Omental fat pad (tissue), 4 donors: ENCODE measurements around the gene PLA2G4D. TPM values are rescaled to one million over a fixed set of nuclear protein-coding genes. Genes with fewer than 3 reads are reported as not detected.

ENCODE experiments used
- ATAC-seq: fragments of 150-250 bp; one replicate; pipeline ENCODE4 v1.9.1; 2016; ENCODE audit warnings: mild to moderate bottlenecking, moderate library complexity; ENCODE audit not compliant: low FRiP score
- DNase-seq: peaks from one replicate; pipeline ENCODE4 v3.0.0-alpha.2; 2019; ENCODE audit warnings: low spot score
- CTCF ChIP-seq, 3 donors: fragments of 450-650 bp; IDR thresholded peaks; one replicate each; pipeline ENCODE4 v1.5.1; 2016 to 2017; ENCODE audit warnings: antibody characterized with exemption in 3 of 3, mild to moderate bottlenecking in 3 of 3, moderate library complexity in 2 of 3
- total RNA-seq, 4 donors: library from RNA; depleted of rRNA; stranded (reverse); fragments of >200 nt; gene quantifications; one replicate each; pipeline ENCODE4 v1.1.0, GENCODE V29; 2016

Gene PLA2G4D
- total RNA-seq, 4 donors from 2014 or later = 0.09 TPM; not detected in 3

GRCh38 chr15:42090781-42091180 lies 3.6 kb downstream of the PLA2G4D start:
- ATAC-seq (no peak), DNase-seq (no peak)
- no peak for TF ChIP-seq CTCF (IDR thresholded peaks at IDR 0.05)

- DNase-seq = no peak
- no peak for ATAC-seq
- no peak for TF ChIP-seq CTCF (IDR thresholded peaks at IDR 0.05)
Observed at GRCh38 chr15:42090370-42090769, 4.0 kb downstream of the PLA2G4D start.

GRCh38 chr15:42089942-42090341 lies 4.4 kb downstream of the PLA2G4D start:
- no peak for ATAC-seq
- TF ChIP-seq CTCF (IDR thresholded peaks at IDR 0.05) = no peak
- no peak for DNase-seq

GRCh38 chr15:42088801-42089640 lies 5.3 kb downstream of the PLA2G4D start:
- ATAC-seq = no peak
- DNase-seq = no peak
- no peak for TF ChIP-seq CTCF (IDR thresholded peaks at IDR 0.05)

GRCh38 chr15:42087926-42088800 lies 6.2 kb downstream of the PLA2G4D start:
- TF ChIP-seq CTCF (IDR thresholded peaks at IDR 0.05) = no peak
- no peak for ATAC-seq
- DNase-seq = no peak

- TF ChIP-seq CTCF (IDR thresholded peaks at IDR 0.05) = no peak
- DNase-seq = no peak
- ATAC-seq = no peak
Observed at GRCh38 chr15:42087460-42087859, 6.9 kb downstream of the PLA2G4D start.
